ENCODE results near the gene GHR. TPM values are rescaled to one million over a fixed set of nuclear protein-coding genes. Genes with fewer than 3 reads are reported as not detected.

Gene GHR
- total RNA-seq, 1 experiment from 2014 or later = not detected

DNA sequence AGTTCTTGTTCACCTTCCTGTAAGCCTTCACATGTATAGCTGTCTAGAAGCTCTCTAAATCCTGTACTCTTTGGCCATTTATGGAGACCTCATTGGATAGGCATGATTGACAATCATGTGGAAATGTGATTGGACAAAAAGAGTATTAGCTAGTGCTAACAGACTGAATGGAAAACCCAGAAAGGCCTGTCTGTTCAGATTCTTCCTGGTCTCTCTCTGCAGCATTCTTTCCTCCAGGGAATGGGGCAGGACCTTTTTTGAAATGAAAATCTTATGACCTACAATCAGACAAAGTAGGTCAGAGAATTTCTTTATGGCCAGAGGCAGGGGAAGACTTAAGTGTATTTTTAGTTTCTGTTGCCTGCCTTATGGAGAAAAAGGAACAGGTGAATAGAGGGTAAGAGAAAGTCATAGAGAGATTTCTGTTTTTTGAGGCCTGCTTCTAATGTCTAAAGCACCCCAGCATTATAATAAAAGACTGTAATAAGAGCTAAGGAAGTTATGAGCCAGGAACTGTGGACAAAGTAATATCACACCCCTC is 181.0 kb downstream of the GHR start:
- BruUV-seq (replicated peaks) = no TSS peak
- TF ChIP-seq EZH2 (IDR thresholded peaks at IDR 0.05; ENCODE audit: borderline replicate concordance, low read depth, low read length, poor library complexity, severe bottlenecking) = no peak
- TF ChIP-seq, protein P1, sequence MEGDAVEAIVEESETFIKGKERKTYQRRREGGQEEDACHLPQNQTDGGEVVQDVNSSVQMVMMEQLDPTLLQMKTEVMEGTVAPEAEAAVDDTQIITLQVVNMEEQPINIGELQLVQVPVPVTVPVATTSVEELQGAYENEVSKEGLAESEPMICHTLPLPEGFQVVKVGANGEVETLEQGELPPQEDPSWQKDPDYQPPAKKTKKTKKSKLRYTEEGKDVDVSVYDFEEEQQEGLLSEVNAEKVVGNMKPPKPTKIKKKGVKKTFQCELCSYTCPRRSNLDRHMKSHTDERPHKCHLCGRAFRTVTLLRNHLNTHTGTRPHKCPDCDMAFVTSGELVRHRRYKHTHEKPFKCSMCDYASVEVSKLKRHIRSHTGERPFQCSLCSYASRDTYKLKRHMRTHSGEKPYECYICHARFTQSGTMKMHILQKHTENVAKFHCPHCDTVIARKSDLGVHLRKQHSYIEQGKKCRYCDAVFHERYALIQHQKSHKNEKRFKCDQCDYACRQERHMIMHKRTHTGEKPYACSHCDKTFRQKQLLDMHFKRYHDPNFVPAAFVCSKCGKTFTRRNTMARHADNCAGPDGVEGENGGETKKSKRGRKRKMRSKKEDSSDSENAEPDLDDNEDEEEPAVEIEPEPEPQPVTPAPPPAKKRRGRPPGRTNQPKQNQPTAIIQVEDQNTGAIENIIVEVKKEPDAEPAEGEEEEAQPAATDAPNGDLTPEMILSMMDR (conservative IDR thresholded peaks at IDR 0.05; ENCODE audit: low read depth, low read length) = no peak
- H3K4me1 ChIP-seq (ENCODE audit: insufficient read depth, low read length, poor library complexity, severe bottlenecking) = no peaks in the 10 kb centered on the region
- H3K4me3 ChIP-seq (ENCODE audit: low read depth, low read length, poor library complexity, severe bottlenecking) = no peak overlapping the region
- CTCF ChIA-PET = no interaction called here
- H3K9me3 ChIP-seq (ENCODE audit: low read depth, low read length, poor library complexity, severe bottlenecking) = no peaks in the 10 kb centered on the region
- peaks cover 7% of the 10 kb centered on the region for H3K27me3 ChIP-seq (replicated peaks; ENCODE audit: insufficient read depth, low read depth, low read length, poor library complexity)
- no peak for DNase-seq (ENCODE audit: low spot score)
- H3K27ac ChIP-seq (ENCODE audit: low read depth, low read length, poor library complexity, severe bottlenecking) = no peak overlapping the region
- intact Hi-C loops (cut with micrococcal nuclease; ENCODE audit: unreplicated experiment) = no loop called here
- no peaks in the 10 kb centered on the region for H3K36me3 ChIP-seq (ENCODE audit: insufficient read depth, low read length, poor library complexity, severe bottlenecking)
- POLR2A ChIA-PET (ENCODE audit: low non-redundant PET) = no interaction called here

DNA sequence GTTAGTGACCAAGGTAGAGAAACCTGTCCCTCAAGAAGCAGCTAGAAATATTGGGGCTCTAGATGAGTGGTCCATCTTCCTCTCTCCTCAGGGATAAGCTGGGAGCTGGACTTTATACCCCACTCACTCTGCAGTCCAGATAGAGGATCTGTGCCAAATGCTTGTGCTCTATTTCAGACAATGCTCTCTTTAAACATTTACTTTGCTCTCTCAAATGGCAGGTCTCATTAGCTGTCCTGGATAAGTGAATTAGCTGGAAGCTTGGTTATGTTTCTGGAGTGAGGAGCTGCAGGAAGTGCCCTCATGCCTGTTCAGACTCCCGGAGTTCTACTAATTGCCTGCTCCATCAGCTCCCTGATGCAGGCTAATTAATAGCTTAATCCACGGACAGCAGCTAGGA is 182.3 kb downstream of the GHR start:
- no peak overlapping the region for H3K4me3 ChIP-seq (ENCODE audit: low read depth, low read length, poor library complexity, severe bottlenecking)
- H3K36me3 ChIP-seq (ENCODE audit: insufficient read depth, low read length, poor library complexity, severe bottlenecking) = no peaks in the 10 kb centered on the region
- H3K27me3 ChIP-seq (replicated peaks; ENCODE audit: insufficient read depth, low read depth, low read length, poor library complexity) = peaks cover 7% of the 10 kb centered on the region
- no peak for DNase-seq (ENCODE audit: low spot score)
- POLR2A ChIA-PET (ENCODE audit: low non-redundant PET) = no interaction called here
- no peak overlapping the region for H3K27ac ChIP-seq (ENCODE audit: low read depth, low read length, poor library complexity, severe bottlenecking)
- BruUV-seq (replicated peaks) = no TSS peak
- CTCF ChIA-PET = no interaction called here
- no peaks in the 10 kb centered on the region for H3K4me1 ChIP-seq (ENCODE audit: insufficient read depth, low read length, poor library complexity, severe bottlenecking)
- TF ChIP-seq EZH2 (IDR thresholded peaks at IDR 0.05; ENCODE audit: borderline replicate concordance, low read depth, low read length, poor library complexity, severe bottlenecking) = no peak
- TF ChIP-seq, protein P1 (conservative IDR thresholded peaks at IDR 0.05; ENCODE audit: low read depth, low read length) = no peak
- H3K9me3 ChIP-seq (ENCODE audit: low read depth, low read length, poor library complexity, severe bottlenecking) = no peaks in the 10 kb centered on the region
- intact Hi-C loops (cut with micrococcal nuclease; ENCODE audit: unreplicated experiment) = no loop called here

DNA sequence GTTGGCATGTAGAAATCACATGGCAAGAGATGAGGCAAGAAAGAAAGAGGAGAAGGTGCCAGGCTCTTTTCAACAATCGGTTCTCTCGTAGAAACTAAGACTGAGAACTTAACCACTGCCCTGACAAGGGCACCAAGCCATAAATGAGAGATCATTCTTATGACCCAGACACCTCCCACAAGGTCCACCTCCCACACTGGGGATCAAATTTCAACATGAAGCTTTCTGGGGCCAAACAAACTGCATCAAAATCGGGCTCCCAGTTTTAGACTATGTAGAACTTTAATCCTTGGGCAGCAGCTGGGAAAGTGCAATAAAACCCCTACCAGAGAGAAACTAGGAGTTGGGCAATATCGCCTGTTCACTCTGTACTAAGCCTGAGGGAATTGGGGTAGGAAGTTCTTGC is 183.2 kb downstream of the GHR start:
- Histone ChIP-seq H3K9me3 (ENCODE audit: low read depth, low read length, poor library complexity, severe bottlenecking) (no peaks in the 10 kb centered on the region), H3K36me3 (ENCODE audit: insufficient read depth, low read length, poor library complexity, severe bottlenecking) (no peaks in the 10 kb centered on the region), H3K27me3 (replicated peaks; ENCODE audit: insufficient read depth, low read depth, low read length, poor library complexity) (peaks cover 7% of the 10 kb centered on the region), H3K27ac (ENCODE audit: low read depth, low read length, poor library complexity, severe bottlenecking) (no peak overlapping the region), H3K4me3 (ENCODE audit: low read depth, low read length, poor library complexity, severe bottlenecking) (no peak overlapping the region), H3K4me1 (ENCODE audit: insufficient read depth, low read length, poor library complexity, severe bottlenecking) (no peaks in the 10 kb centered on the region)
- POLR2A ChIA-PET (ENCODE audit: low non-redundant PET) = no interaction called here
- TF ChIP-seq, protein P1 (conservative IDR thresholded peaks at IDR 0.05; ENCODE audit: low read depth, low read length) = no peak
- no peak for TF ChIP-seq EZH2 (IDR thresholded peaks at IDR 0.05; ENCODE audit: borderline replicate concordance, low read depth, low read length, poor library complexity, severe bottlenecking)
- DNase-seq (ENCODE audit: low spot score) = no peak
- intact Hi-C loops (cut with micrococcal nuclease; ENCODE audit: unreplicated experiment) = no loop called here
- CTCF ChIA-PET = no interaction called here
- BruUV-seq (replicated peaks) = no TSS peak
